ENCODE measurements around the gene IQCE.

GRCh38 chr7:2559283-2559950 lies 638 bp downstream of the IQCE start:
- TF ChIP-seq CTCF (IDR thresholded peaks at IDR 0.05; ENCODE audit: low read depth, low read length, poor library complexity, severe bottlenecking) (no peak), EZH2phosphoT487 (IDR thresholded peaks at IDR 0.05; ENCODE audit: borderline replicate concordance, low read length) (no peak)

Data from DOHH2 (cell line).